ENCODE data around the gene PHF10.

DNA sequence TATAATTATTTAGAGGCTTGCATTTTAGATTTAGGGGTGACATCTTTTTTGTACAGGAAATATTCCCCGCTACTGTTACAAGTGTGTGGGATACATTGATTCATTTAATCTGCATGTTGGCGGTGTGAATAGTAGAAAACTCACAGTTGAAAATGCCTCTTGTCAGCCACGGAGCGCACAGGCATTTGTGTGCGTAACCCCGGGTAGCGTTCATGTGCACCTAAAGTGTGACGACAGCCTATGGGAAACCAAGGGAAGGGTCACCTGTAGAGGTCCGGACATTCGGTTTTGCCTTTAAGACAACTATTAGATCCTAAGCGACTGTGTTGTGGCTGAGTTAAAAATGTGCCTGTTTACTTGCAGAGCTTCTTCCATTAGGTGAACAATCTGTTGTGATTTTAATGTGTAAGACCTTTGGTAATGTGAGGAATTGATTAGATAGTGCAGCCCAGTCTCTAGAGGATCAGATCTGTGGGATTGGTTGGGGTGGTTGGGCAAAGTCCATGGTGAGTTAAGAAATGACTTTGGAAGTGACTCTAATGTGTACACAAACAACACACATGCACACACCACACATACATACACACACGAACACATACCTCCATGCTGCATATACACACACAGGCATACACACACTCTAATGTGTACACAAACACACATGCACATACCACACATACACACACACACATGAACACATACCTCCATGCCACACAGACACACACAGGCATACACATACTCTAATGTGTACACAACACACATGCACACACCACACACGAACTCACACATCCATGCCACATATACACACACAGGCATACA lies 42.8 kb upstream of the PHF10 start:
- TF ChIP-seq, protein P1, sequence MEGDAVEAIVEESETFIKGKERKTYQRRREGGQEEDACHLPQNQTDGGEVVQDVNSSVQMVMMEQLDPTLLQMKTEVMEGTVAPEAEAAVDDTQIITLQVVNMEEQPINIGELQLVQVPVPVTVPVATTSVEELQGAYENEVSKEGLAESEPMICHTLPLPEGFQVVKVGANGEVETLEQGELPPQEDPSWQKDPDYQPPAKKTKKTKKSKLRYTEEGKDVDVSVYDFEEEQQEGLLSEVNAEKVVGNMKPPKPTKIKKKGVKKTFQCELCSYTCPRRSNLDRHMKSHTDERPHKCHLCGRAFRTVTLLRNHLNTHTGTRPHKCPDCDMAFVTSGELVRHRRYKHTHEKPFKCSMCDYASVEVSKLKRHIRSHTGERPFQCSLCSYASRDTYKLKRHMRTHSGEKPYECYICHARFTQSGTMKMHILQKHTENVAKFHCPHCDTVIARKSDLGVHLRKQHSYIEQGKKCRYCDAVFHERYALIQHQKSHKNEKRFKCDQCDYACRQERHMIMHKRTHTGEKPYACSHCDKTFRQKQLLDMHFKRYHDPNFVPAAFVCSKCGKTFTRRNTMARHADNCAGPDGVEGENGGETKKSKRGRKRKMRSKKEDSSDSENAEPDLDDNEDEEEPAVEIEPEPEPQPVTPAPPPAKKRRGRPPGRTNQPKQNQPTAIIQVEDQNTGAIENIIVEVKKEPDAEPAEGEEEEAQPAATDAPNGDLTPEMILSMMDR (IDR thresholded peaks at IDR 0.05) = no peak
- TF ChIP-seq POLR2A (IDR thresholded peaks at IDR 0.05) = no peak
